Measurements from ENCODE around the gene SLC14A1. TPM values are rescaled to one million over a fixed set of nuclear protein-coding genes. Genes with fewer than 3 reads are reported as not detected.

The SLC14A1 gene
- polyA plus RNA-seq, 1 donor (not counting 4 experiments of a cell fraction or from before 2014, with no cell fraction given): not detected

- Histone ChIP-seq H3K9ac (ENCODE audit: control insufficient read depth, extremely low read depth, insufficient read depth, low read length) (no peak overlapping the region), H3K4me3 (ENCODE audit: control insufficient read depth in 2 of 3, extremely low read depth in 1 of 3, insufficient read depth in 2 of 3, low read depth in 1 of 3, low read length in 3 of 3) (no peak overlapping the region), H4K20me1 (ENCODE audit: control insufficient read depth, extremely low read depth, insufficient read depth, low read length) (no peaks in the 10 kb centered on the region), H3K27ac (ENCODE audit: control insufficient read depth, insufficient read depth, low read length) (no peak overlapping the region), H3K9me1 (ENCODE audit: control insufficient read depth, extremely low read depth, insufficient read depth, low read length) (no peaks in the 10 kb centered on the region), H3K27me3 (ENCODE audit: control insufficient read depth, extremely low read depth, insufficient read depth, low read length) (no peaks in the 10 kb centered on the region), H2AFZ (ENCODE audit: control insufficient read depth, low read length) (no peak overlapping the region), H3K36me3 (ENCODE audit: control insufficient read depth in 2 of 2, extremely low read depth in 1 of 2, insufficient read depth in 2 of 2, low read length in 2 of 2) (no peaks in the 10 kb centered on the region), H3K4me1 (ENCODE audit: control insufficient read depth, extremely low read depth, insufficient read depth, low read length) (peaks cover 7% of the 10 kb centered on the region), H3K4me2 (ENCODE audit: control insufficient read depth, extremely low read depth, insufficient read depth, low read depth, low read length) (no peak overlapping the region), H3K9me3 (ENCODE audit: control insufficient read depth, low read depth, low read length) (no peaks in the 10 kb centered on the region), H3K79me2 (ENCODE audit: control insufficient read depth, insufficient read depth, low read length) (no peaks in the 10 kb centered on the region)
- dilution Hi-C loops (cut with MboI; ENCODE audit: extremely low pct_ligation_motif_present, low sequenced_read_pairs): no loop called here
- no peak for TF ChIP-seq EZH2 (IDR thresholded peaks at IDR 0.05; ENCODE audit: low read length)
- no peak for TF ChIP-seq CTCF (optimal IDR thresholded peaks at IDR 0.05 in 1 of 3, IDR thresholded peaks at IDR 0.05 in 1 of 3, conservative IDR thresholded peaks at IDR 0.05 in 1 of 3; ENCODE audit: extremely low read depth in 1 of 3, insufficient read depth in 2 of 3, low read length in 3 of 3)
- FAIRE-seq (peak; percentile 5), DNase-seq (ENCODE audit: low read depth, low spot score) (no peak)
Observed at GRCh38 chr18:45748501-45748900, 24.5 kb downstream of the SLC14A1 start.

GRCh38 chr18:45749918-45750689, 26.1 kb downstream of the SLC14A1 start:
- TF ChIP-seq EZH2 (IDR thresholded peaks at IDR 0.05; ENCODE audit: low read length) (no peak), CTCF (optimal IDR thresholded peaks at IDR 0.05 in 1 of 3, IDR thresholded peaks at IDR 0.05 in 1 of 3, conservative IDR thresholded peaks at IDR 0.05 in 1 of 3; ENCODE audit: extremely low read depth in 1 of 3, insufficient read depth in 2 of 3, low read length in 3 of 3) (no peak)
- no peak for DNase-seq (ENCODE audit: low read depth, low spot score)
- Histone ChIP-seq H3K27ac (ENCODE audit: control insufficient read depth, insufficient read depth, low read length) (no peak overlapping the region), H3K27me3 (ENCODE audit: control insufficient read depth, extremely low read depth, insufficient read depth, low read length) (no peaks in the 10 kb centered on the region), H3K9ac (ENCODE audit: control insufficient read depth, extremely low read depth, insufficient read depth, low read length) (no peak overlapping the region), H2AFZ (ENCODE audit: control insufficient read depth, low read length) (no peak overlapping the region), H3K9me3 (ENCODE audit: control insufficient read depth, low read depth, low read length) (no peaks in the 10 kb centered on the region), H4K20me1 (ENCODE audit: control insufficient read depth, extremely low read depth, insufficient read depth, low read length) (no peaks in the 10 kb centered on the region), H3K4me3 (ENCODE audit: control insufficient read depth in 2 of 3, extremely low read depth in 1 of 3, insufficient read depth in 2 of 3, low read depth in 1 of 3, low read length in 3 of 3) (no peak overlapping the region), H3K4me1 (ENCODE audit: control insufficient read depth, extremely low read depth, insufficient read depth, low read length) (peaks cover 7% of the 10 kb centered on the region), H3K79me2 (ENCODE audit: control insufficient read depth, insufficient read depth, low read length) (no peaks in the 10 kb centered on the region), H3K4me2 (ENCODE audit: control insufficient read depth, extremely low read depth, insufficient read depth, low read depth, low read length) (no peak overlapping the region), H3K9me1 (ENCODE audit: control insufficient read depth, extremely low read depth, insufficient read depth, low read length) (no peaks in the 10 kb centered on the region), H3K36me3 (ENCODE audit: control insufficient read depth in 2 of 2, extremely low read depth in 1 of 2, insufficient read depth in 2 of 2, low read length in 2 of 2) (no peaks in the 10 kb centered on the region)
- dilution Hi-C loops (cut with MboI; ENCODE audit: extremely low pct_ligation_motif_present, low sequenced_read_pairs): no loop called here
- no peak for FAIRE-seq
